HG03575 (cell line): ENCODE measurements around the gene TMEM167A.
"Not testable (repeated sequence)": the region's sequence is repeated elsewhere in the genome, so short reads cannot be mapped to it uniquely, and the experiment has no call there.

Source experiments
- ATAC-seq: cut with Tn5 transposase; IDR thresholded peaks from one replicate; pipeline ENCODE4 v1.9.1; 2021; ENCODE audit not compliant: unreplicated experiment, insufficient number of reproducible peaks, low FRiP score; ENCODE audit errors: extremely low read depth

Gene TMEM167A

DNA sequence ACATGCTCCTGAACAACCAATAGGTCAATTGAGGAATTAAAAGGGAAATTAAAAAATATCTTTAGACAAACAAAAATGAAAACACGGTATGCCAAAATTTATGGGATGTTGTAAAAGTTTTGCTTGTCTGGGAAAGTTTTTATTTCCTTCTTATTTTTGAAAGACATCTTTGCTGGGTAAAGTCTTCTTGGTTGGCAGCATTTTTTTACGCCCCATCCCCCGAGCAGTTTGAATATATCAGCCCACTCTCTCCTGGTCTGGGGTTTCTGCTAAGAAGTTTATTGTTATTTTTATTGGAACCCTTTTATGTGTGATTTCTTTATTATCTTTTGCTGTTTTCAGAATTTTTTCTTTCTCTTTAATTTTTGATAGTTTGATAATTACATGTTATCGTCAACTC lies 16.5 kb upstream of the TMEM167A start:
- ATAC-seq = no peak

DNA sequence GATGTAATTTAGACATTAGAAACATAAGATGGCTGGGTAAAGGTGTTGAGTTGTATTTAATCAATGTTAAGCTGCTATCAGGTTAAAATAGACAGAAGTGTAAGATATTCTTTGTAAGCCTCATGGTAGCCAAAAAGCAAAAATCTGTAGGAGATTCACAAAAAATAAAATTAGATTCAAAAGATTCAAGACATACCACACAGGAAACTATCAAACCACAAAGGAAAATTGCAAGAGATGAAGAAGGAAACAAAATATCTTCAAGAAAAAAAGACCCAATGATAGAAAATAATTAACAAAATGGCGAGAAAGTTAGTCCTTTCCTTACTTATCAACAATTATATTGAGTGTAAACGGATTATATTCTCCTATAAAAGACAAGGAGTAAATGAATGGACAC lies 15.4 kb upstream of the TMEM167A start:
- ATAC-seq = no peak

DNA sequence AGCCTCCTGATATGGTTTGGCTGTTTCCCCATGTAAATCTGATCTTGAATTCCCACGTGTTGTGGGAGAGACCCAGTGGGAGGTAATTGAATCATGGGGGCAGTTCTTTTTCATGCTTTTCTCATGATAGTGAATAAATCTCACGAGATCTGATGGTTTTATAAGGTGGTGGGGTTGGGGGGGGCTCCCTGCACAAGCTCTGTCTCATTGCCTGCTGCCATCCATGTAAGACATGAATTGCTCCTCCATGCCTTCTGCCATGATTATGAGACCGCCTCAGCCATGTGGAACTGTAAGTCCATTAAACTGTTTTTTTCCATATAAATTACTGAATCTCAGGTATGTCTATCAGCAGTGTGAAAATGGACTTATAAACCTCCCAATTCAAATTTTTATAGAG lies 13.0 kb upstream of the TMEM167A start:
- ATAC-seq = no peak

DNA sequence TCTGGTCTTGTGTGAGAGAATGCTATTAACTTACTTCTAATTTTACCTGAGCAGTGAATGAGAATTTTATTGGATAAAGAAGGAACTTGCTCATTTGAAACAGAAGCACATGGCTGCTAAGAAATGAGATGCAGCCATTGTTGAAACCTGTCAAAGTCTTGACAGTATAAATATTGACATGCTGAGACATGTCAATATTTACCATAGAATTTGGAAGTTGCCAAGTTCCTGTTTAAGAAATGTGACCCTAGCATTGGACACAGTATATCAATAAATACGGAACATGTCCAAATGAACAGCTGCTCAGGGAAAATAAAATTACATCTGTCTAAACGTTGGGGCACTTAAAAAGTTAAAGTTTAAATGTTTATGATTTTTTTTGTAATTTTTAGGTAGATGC lies 7.9 kb upstream of the TMEM167A start:
- ATAC-seq = no peak

DNA sequence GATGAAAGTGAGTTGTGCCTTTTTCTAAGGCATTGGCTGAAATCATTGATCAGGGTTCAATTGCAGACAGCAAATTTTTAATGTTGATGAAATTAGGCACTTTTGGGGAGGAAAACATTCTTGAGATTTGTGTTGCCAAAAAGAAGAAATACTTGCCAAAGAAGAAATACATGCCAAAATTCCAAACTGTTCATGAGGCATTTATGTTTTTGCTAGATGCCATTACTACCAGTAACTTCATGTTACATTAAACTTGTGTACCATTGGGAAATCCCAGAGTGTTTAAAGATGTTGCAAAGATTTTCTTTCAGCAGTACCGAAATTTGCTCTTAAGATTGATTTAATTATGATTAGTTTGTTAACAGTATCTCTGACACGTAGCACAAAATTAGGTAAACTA lies 7.1 kb upstream of the TMEM167A start:
- no peak for ATAC-seq

DNA sequence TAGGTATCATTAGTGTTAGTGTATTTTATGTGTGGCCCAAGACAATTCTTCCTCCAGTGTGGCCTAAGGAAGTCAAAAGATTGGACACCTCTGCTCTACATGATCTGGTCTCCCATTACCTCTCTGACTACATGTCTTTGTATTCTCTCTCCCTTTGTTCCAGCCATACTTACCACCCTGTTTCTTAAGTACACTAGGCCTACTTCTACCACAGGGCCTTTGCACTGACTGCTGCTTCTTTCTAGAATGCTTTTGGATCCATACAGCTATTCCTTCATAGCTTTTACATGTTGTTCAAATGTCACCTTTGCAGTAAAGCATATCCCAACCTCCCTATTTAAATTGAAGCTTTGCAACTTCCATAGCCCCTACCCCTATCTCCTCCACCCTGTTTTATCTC lies 5.6 kb upstream of the TMEM167A start:
- no peak for ATAC-seq

DNA sequence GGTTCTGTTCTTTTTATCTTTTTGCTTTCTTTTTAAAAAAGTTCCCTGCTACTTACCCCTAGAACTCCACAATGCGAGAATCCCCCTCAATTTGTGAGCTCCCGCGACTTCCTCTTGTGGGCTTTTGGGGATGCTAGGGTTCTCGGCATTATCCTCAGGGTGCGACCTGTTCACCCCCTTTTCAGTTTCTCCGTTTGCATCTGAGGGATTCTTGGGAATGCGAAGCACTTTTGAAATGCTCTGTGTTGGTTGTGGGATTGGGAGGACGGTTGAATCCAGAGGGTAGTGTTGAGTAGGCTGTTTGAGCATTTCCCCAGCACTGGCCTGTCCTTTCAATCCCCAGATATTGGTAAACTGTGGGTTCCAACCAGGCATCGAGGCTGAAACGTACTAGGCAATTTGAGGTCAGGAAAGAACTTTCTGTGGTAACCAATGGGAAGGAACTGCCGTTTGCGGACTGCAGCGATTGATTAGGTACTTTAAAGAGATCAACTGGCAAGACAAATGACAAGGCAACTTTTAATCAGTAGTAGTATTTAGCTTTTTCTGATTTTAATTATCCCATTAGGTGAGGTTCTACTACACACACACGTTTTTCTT lies 568 bp upstream of the TMEM167A start:
- ATAC-seq = no peak

DNA sequence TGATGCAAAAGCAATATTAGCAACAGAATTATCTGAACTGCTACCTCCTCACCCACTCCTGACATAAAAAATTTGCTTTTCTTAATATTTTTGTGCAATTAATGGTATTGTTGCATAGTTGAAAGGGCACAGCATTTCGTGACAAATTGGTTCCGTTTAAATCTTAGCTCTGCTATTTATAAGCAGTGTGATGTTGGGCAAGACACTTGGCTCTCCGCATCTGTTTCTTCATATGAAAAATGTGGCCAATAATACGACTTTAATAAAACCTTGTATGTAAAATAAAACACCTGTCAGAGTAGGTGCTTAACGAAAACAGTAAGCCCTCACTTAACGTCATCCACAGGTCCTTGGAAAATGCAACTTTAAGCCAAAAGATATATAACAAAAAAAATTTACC lies 4.2 kb downstream of the TMEM167A start:
- ATAC-seq = no peak

DNA sequence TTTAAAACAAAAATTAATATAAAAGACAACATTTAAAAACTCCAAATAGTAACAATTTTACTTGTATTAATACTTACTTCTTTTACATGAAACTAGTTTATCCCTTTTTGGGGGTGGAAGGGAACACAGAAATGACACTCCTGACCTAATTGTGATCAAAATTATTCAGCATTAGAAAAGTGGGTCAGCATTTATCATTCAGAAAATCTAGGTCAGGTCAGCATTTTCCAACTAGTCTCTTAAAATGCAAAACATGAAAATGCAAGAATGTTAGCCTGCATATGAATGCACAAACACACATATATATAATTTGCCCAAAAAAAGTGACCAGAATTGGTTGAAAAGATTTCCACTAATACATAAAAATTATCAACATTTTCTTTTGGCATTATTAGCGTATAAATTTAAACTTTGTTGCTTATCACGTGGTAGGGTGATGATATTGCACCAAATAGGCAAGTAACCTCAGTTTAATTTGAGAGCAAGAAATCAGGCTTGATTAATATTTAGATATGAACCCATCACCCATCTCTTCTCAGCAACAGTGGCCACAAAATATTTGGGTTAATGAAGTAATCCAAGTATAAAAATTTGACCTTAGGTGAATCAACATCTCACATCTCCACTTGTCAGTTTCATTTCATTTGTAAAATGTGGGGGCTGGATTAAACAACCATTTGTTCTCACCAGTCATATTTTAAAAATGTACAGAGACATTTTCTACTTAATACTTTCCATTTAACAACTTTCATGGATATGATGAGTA lies 5.7 kb downstream of the TMEM167A start:
- no peak for ATAC-seq

DNA sequence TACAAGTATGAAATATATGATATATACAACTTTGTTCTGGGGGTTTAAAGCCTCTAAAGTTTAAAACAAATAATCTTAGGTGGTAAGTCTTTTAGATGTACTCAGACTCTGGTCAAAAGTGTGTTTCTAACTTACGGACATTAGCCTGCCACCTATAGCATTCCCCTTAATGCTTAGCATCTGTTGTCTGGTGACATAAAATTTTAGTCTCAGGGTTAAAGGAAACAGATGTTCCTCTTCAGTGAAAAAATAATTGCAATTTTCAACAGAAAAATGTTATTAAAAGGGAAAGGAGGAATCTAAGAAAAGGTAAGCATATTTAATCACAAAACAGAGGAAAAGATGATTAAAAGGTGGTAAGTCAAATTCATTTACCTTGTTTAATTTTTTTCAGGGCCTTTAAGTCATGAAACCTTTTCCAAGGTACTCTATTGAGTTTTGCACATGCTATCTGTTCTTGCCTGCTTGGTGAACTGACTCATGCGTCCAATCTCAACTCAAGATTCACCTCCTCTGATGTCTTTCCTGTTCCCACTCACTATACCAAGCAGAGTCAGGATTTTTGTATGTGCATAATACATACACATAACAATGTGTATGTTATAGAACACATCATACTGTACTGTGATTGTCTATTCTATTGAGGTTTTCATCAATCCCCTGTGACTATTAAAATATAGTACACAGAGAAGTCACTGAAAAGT lies 7.9 kb downstream of the TMEM167A start:
- ATAC-seq = no peak

DNA sequence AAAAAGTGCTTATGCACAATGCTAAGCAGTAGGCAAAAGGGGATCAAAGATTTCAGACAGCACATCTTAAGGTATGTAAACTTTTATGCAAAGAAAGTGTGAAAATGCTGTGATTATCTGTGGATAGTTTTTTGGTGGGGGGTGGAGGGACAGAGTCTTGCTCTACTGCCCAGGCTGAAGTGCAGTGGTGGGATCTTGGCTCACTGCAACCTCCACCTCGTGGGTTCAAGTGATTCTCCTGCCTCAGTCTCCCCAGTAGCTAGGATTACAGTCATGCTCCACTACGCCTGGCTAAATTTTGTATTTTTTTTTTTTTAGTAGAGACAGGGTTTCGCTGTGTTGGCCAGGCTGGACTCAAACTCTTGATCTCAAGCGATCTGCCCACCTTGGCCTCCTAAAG lies 9.8 kb downstream of the TMEM167A start:
- not testable (repeated sequence) for ATAC-seq

DNA sequence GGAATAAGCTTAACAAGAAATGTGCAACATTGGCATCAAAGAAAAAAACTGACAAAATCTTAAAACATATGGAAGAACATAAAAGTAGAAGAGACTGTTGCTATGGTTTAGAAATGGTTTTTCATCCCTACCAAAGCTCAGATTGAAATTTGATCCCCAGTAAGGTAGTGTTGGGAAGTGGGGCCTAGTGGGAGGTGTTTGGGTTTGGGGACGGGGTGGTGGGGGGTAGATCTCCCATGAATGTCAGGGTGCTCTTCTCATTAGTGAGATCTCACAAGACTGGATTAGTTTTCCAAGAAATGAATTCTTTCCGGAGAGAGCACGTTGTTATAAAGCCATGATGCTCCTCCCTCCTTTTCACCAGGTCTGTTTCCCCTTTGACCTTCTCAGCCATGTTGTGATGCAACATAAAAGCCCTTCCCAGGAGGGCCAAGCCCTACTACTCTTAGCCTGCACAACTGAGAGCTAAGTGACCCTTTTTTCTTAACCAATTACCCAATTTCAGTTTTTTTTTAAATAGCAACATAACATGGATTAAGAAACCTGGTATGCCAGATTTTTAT lies 10.6 kb downstream of the TMEM167A start:
- ATAC-seq = no peak

DNA sequence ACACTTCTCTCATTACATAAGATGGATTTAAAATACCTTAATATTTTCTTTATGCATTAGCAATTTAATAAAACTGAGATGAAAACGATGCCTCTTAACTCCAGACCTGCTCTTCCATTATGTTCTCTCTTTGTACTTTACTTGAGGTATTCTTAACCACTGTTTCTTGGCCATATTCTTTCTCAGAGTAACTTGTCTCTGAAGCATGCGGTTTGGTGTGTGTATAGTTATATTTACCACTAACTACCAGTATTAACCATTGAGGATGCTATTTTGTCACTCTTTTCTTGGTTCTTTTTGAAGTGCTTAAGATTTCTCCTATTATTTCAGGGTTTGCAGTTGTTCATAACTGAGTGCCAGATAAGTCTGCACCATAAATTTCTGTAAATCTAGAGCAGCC lies 17.9 kb downstream of the TMEM167A start:
- ATAC-seq = no peak

DNA sequence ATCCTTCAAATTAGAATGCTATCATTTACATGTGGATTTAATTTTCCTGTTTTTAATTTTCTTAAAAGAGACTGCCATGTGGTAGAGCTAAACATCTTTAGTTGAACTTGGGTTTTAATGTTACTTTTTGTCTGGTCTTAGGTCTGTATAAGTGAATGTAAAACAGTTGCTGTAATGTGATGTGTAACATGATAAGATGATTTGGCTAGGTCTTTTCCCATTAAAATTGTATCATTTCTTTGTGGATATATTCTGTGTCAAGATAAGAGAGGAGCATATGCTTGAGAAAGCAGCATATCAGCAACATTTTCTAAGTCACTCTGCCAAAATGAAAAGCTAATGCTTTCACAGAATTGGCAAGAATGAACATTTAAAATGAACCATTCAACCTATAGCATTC lies 18.5 kb downstream of the TMEM167A start:
- no peak for ATAC-seq

DNA sequence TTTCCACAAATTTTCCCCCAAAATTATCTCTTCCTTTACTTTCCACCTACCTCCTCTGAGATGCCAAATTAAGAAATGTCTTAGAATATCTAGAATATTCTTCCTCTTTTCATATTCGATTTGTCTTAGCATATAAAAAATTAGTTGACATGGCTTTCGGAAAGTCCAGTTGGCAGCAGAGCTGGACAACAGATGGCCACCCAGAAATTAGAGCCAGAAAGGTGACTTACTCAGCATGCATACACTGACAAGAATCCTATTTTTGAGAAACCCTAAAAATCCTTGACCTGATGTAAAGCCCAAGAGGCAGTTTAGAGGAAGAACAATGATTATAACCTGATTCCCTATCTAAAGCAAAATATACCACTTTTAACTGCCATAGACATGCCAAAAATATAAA lies 22.0 kb downstream of the TMEM167A start:
- ATAC-seq = no peak

DNA sequence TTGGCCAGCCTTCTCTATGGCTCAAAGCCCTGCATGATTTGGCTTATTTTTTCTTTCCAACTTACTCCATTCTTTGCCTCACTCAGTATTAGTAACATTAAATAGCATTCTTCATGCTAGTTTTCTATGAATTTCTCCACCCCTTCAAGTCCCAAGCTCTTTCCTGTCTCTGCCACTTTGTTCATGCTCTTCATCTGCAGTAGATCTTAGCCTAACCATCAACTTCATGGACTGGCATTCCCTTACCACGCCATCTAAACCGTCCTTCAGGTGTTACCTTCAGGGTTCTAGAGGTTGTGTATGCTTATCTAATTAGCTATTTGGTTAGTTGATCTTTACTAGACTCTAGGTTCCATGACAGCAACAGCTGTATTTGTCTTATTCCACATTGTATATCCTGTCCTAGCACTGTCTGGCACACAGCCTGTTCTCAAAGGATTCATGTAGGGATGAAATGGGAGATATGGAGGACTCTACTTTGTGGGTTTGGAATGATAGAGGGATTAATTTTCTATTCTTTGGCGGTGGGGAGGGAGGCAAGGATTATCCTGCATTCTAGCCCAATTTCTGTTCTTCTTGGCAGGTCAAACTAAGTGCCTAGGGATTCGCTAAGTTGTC lies 26.4 kb downstream of the TMEM167A start:
- no peak for ATAC-seq

DNA sequence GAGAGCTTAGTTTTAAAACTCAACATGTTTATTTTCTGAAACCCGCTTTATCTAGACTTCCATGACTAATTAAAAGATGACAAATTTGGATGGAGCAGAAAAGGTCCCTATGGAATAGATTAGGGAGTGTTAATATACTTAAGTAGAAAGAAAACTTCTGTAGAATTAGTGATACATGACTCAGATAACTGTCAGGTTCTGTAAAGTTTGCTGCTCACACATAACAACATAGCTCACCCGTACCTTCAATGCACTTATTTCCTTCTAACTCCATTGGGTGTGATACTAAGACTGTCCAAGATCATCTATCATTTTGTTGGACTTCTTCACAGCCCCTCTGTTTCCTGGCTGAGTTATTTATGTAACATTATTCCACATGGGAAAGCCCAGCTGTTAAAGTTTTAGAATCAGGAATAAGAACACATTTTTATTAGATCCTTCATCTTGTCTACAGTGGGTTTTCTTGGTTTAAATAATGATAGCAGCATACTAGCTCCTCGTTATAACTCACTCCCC lies 27.8 kb downstream of the TMEM167A start:
- ATAC-seq = no peak

DNA sequence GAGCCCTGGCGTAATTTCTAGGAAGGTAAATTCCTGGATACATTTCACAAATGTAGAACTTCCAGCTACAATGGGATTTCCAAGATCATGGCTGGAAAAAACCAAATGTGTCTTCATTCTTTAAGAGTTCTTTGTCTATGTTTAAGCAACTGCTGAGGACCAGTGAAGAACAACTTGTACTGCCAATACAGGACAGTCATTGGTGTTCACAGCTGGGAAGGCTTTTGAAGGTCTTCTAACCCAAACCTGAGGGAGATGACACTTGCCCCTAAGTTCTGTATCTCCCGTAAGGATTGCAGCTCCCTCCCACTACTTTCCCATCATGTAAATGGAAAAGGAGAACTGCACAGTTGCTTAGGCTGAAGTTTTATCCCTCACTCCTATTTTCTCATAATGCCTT lies 28.4 kb downstream of the TMEM167A start:
- ATAC-seq = no peak

DNA sequence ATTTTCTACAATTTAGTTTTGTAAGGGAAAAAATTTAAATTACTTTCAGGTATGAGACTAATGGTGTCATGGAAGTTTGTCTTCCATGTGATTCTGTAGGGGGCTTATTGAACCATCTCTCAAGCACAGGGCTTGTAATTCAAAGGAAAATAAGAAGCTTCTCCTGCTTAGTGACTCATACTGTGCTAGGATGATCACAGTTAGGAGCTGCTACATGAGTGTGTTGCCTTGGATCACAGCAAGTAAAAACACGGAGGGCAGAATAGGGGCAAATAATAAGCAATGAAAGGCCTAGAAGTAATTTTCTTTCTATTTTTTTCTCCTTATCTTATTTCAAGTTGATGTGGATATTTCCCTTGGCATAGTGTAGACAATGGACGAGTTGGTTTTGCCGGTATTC lies 28.9 kb downstream of the TMEM167A start:
- no peak for ATAC-seq
